ENCODE measurements around the gene SLC37A4. TPM values are rescaled to one million over a fixed set of nuclear protein-coding genes. Genes with fewer than 3 reads are reported as not detected.

SLC37A4 gene
- total RNA-seq (68.0 and 87.4 TPM in 2 replicates), polyA plus RNA-seq (63.5 and 82.3 TPM in 2 replicates)

- H3K9me3 ChIP-seq (ENCODE audit: low read depth): no peaks in the 10 kb centered on the region
- H3K4me2 ChIP-seq: peak within 1 kb of the TSS; percentile 98
- WGBS (ENCODE audit: low lambda C conversion rate, missing lambda C conversion rate): 1% methylated on average over 53 of the region's 67 CpGs
- H2AFZ ChIP-seq: peak within 1 kb of the TSS; percentile 96
- no peaks in the 10 kb centered on the region for H4K20me1 ChIP-seq (ENCODE audit: insufficient read depth, poor library complexity, severe bottlenecking)
- H3K4me1 ChIP-seq (ENCODE audit: insufficient read depth): peaks cover 34% of the 10 kb centered on the region
- no peaks in the 10 kb centered on the region for H3K36me3 ChIP-seq (replicated peaks; ENCODE audit: insufficient read depth, low read depth)
- no peaks in the 10 kb centered on the region for H3K9me2 ChIP-seq (replicated peaks; ENCODE audit: insufficient read depth)
- DNase-seq (ENCODE audit: low spot score): peak; percentile 99
- H3K27ac ChIP-seq: peak within 1 kb of the TSS; percentile 91
- H3K4me3 ChIP-seq: peak within 1 kb of the TSS; percentile 72
- H3K79me2 ChIP-seq: peaks cover 44% of the 10 kb centered on the region
- H3K27me3 ChIP-seq: no peaks in the 10 kb centered on the region
- TF ChIP-seq EZH2 (IDR thresholded peaks at IDR 0.05; ENCODE audit: borderline replicate concordance): no peak
- TF ChIP-seq EZH2phosphoT487 (IDR thresholded peaks at IDR 0.05; ENCODE audit: low read depth, severe bottlenecking, unreplicated experiment): no peak
- TF ChIP-seq CTCF (IDR thresholded peaks at IDR 0.05; ENCODE audit: poor library complexity): no peak
These were observed at the start of gene SLC37A4 for GRCh38 chr11:119030329-119031047. SLC37A4 (minus strand) TSS chr11:119030877.

GRCh38 chr11:119078675-119079420, 48.2 kb upstream of the SLC37A4 start:
- no peak for TF ChIP-seq EZH2 (IDR thresholded peaks at IDR 0.05; ENCODE audit: borderline replicate concordance)
- TF ChIP-seq CTCF (IDR thresholded peaks at IDR 0.05; ENCODE audit: poor library complexity): no peak
- TF ChIP-seq EZH2phosphoT487 (IDR thresholded peaks at IDR 0.05; ENCODE audit: low read depth, severe bottlenecking, unreplicated experiment): no peak
- Histone ChIP-seq H2AFZ (no peak overlapping the region), H3K4me3 (no peak overlapping the region), H3K79me2 (no peaks in the 10 kb centered on the region), H3K4me1 (ENCODE audit: insufficient read depth) (no peaks in the 10 kb centered on the region), H3K36me3 (replicated peaks; ENCODE audit: insufficient read depth, low read depth) (no peaks in the 10 kb centered on the region), H3K9me2 (replicated peaks; ENCODE audit: insufficient read depth) (no peaks in the 10 kb centered on the region), H3K27ac (no peak overlapping the region), H3K4me2 (no peak overlapping the region), H3K9me3 (ENCODE audit: low read depth) (no peaks in the 10 kb centered on the region), H3K27me3 (no peaks in the 10 kb centered on the region), H4K20me1 (ENCODE audit: insufficient read depth, poor library complexity, severe bottlenecking) (no peaks in the 10 kb centered on the region)
- 95% methylated on average over 19 of the region's 19 CpGs for WGBS (ENCODE audit: low lambda C conversion rate, missing lambda C conversion rate)
- no peak for DNase-seq (ENCODE audit: low spot score)

- Histone ChIP-seq H3K9me3 (ENCODE audit: low read depth) (no peaks in the 10 kb centered on the region), H3K4me2 (no peak overlapping the region), H3K4me1 (ENCODE audit: insufficient read depth) (no peaks in the 10 kb centered on the region), H3K4me3 (no peak overlapping the region), H3K79me2 (no peaks in the 10 kb centered on the region), H3K36me3 (replicated peaks; ENCODE audit: insufficient read depth, low read depth) (no peaks in the 10 kb centered on the region), H2AFZ (no peak overlapping the region), H3K9me2 (replicated peaks; ENCODE audit: insufficient read depth) (no peaks in the 10 kb centered on the region), H3K27ac (no peak overlapping the region), H4K20me1 (ENCODE audit: insufficient read depth, poor library complexity, severe bottlenecking) (no peaks in the 10 kb centered on the region), H3K27me3 (no peaks in the 10 kb centered on the region)
- TF ChIP-seq EZH2 (IDR thresholded peaks at IDR 0.05; ENCODE audit: borderline replicate concordance) (no peak), CTCF (IDR thresholded peaks at IDR 0.05; ENCODE audit: poor library complexity) (no peak), EZH2phosphoT487 (IDR thresholded peaks at IDR 0.05; ENCODE audit: low read depth, severe bottlenecking, unreplicated experiment) (no peak)
- no peak for DNase-seq (ENCODE audit: low spot score)
- 97% methylated on average over 11 of the region's 11 CpGs for WGBS (ENCODE audit: low lambda C conversion rate, missing lambda C conversion rate)
These were observed 47.2 kb upstream of the SLC37A4 start for GRCh38 chr11:119077839-119078238.
